HK-2 (cell line): Measurements from ENCODE around the gene CRB1.

ENCODE experiments used
- DNase-seq: peaks from one replicate; pipeline ENCODE4 v3.0.0-alpha.2; 2018; ENCODE audit not compliant: unreplicated experiment

The CRB1 gene

DNA sequence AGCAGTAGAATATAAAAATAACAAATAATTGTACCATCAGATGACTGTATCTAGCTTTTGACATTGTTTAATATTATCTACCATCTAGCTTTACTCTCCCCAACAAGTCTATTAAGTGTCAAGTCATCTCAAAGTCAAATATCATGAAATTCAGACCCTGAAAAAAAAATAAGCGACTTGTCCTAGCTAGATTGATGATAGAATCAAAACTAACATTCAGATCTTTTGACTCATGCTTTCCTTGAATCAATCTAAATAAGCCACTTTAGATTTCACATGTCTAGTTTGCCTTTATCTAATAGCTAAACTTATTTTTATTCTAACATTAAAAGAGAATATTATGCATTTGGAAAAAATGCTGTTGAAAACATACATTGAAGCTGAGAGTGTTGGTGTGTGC, 35.4 kb downstream of the CRB1 start:
- DNase-seq: no peak

DNA sequence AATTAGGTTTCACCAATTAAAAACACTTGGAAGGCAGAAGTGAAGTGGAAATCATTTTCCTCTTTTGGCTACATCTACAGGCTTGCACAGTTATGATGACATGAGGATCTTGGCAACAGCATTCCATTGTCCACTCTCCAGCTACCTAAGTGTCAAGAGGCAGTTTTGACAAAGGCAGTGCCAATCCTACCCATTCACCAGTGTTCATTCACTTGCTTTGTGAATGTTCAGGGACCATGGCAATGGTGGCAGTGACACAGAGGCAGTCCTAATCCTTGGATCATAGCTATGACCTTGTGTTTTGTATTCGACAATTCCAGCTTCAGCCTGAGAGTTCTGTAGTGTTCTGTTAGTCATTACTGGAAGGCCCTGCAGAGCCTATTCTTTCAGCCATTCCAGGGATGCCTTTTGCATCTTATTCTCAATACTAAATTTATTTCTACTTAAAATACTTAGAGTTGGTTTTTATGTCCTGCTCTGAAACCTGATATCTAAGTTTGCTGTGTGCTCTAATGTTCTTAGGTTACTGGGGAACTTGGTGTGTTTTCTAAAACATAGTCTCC, 36.7 kb downstream of the CRB1 start:
- no peak for DNase-seq

DNA sequence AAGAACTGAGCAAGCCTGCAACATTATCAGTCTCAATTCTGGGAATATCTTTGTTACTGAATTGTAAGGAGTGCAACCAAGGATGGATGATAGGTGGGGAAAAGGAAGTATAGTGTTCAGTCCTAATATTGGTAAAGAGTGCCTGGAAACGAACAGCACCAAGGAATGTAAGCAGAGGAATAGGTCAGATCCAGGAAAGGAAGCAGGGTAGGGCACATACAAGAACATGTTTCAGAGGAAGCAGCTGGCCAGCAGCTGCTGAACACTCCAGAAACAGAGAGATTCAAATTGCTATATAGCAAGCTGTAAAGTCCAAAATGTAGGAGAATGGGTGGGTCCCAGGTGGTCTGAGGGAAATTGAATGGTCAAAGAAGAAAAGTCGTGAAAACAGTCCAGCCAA, 37.9 kb downstream of the CRB1 start:
- DNase-seq: no peak

DNA sequence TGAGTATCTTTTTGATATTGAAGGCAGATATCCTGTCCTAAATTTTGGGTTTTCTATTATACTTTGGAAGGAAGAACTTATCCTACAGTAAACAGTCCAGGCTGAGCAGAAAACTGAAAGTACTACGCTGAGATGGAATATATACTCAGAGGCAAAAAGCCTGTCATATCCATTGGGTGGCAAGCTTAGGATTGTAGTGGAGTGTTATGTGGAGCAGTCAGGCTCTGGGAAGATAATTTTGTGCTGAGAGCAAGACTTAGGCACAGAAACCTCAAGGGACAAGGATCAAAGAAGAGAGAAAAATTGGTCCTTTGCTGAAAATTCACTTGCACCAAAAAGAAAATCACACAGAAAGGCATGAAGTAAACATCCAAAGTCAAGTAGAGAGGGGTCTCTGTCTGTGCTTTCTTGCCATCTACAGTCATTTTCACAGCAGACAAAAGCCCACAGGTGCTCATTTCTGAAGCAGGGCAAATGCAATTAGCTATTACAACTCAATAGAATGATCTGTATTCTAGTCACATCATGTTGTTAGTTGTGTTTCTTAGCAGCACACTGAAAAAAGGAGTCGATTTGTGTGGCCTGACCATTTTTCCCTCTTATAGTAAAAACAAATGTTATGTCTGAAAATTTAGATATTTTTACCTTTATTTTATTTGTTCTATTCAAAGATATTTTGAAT, 38.5 kb downstream of the CRB1 start:
- DNase-seq: no peak

DNA sequence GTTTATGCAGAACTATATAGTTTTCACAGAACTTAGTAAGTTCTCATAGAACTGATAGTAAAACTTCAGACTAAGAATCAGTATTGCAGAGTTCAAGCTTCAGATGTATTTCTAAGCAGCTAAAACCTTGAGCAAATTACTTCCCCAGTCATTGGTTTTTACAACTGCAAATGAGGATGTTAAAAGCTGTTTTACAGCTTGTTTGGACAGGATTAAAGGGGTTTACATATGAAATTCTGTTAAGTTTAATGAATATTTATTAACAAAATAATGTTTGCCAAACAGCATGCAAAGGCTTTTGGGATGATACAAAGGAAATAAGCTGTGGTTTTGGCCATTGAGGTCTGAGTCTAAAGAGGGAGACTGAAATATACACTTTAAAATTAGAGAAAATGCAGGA, 39.1 kb downstream of the CRB1 start:
- no peak for DNase-seq

DNA sequence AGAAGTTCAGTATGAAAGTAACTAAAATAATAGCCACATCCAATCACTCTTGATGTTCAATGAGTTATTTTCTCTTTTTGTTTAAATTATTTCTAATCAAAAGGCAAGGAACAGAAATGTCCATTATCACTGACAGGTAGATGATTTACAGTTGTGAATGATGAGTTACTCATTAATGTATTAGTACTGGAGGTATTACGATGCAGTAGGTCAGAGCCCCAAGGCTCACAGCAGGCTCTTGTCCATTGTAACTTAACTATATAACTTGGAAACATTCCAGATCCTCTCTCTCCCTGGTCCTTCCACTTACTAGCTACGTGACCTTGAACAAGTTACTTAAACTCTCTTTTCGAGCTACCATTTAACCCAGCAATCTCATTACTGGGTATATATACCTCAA, 39.5 kb downstream of the CRB1 start:
- DNase-seq: no peak

DNA sequence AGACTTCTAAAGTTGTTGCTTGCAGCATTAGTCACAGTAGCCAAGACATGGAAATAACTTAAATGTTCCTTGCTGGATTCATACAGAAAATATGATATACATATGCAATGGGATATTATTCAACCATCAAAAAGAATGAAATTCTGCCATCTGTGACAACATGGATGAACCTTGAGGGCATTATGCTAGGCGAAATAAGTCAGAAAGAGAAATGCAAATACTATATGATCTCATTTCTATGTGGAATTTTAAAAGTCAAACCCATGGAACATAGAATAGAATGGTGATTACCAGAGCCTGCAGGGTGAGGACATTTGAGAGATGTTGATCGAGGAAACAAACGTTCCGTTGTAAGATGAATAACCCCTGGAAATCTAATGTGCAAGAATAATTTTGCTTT, 43.0 kb downstream of the CRB1 start:
- DNase-seq: no peak

DNA sequence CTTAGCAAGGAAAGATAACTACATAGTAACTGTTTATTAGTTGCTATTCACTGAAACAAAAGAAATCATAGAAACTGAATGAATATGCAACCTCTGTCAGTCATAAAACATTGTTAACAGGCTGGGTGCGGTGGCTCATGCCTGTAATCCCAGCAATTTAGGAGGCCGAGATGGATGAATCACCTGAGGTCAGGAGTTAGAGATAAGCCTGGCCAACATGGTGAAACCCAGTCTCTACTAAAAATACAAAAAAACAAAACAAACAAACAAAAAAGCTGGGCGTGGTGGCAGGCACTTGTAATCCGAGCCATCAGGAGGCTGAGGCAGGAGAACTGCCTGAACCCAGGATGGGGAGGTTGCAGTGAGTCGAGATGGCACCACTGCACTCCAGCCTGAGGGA, 44.1 kb downstream of the CRB1 start:
- DNase-seq: no peak

DNA sequence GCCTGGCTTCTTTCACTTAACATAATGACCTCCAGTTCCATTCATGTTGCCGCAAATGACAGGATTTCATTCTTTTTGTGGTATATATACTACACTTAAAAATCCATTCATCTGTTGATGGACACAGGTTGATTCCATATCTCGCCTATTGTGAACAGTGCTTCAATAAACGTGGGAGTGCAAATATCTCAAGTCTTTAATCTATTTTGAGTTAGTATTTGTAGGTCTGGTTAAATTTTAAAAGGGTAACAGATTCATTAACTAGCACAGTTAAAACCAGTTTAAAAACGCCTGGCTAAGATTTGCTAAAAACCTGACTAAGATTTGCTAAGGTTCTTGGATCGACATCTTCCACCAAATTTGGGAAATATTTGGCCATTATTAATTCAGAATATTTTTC, 45.7 kb downstream of the CRB1 start:
- no peak for DNase-seq

DNA sequence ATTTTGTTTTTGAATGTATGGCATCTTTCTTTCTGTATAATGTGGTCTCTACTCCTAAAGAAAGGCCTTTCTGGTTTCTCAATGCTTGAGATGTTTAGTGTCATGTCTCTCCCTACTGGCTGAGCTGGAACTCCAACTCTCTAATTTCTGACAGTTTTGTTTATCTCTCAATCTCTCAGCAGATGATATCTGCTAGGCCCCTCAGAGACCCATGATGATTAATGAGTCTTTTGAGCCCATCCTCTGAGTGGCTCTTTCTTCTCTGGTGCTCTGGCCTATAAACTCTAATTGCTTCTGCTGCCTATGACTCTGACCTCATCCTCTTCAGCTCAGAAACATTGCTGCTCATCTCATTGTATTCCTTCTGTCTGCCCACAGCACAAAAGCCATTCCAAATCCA, 46.6 kb downstream of the CRB1 start:
- DNase-seq: no peak

DNA sequence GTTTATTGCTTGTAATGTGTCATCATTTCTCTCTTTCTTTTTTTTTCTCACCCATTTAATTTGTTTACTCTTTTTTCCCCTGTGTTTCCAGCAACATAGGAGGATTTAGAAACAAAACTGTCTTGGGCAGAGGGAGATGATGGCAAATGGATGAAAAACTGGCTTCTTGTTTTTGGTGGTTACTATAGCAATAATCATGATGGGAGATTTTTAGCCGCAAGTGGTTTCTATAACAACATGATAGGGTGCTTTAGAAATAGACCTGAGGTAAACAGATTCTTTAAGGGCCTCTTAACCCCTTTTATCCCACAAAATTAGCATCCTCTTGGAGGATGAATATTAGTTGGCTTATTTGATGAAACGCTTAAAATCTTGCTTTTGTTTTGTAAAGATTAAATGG, 51.6 kb downstream of the CRB1 start:
- no peak for DNase-seq

DNA sequence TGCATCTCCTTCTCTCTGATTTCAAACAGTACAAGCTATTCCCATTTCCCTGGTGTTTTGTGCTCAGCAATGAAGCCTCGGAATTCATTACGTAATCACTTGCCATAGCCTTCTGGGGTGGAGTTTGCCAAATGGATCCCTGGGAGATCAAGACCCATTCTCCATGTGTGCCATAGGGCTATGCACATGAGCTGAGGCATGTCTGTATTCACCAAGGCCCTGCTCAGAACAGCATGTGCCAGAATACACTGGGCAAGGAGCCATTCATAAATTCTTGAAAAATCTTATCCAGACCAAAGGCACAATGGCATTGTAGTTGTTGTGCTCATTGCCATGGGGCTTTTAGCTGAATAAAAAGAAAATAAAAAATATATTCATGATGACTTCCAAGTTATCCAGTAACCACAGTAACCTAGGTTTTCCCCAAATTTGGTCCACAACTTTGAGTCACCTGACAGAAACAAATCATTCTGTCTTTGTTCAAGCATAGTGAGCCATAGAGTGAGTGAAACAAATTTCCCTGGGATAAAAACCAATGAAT, 53.0 kb downstream of the CRB1 start:
- no peak for DNase-seq

DNA sequence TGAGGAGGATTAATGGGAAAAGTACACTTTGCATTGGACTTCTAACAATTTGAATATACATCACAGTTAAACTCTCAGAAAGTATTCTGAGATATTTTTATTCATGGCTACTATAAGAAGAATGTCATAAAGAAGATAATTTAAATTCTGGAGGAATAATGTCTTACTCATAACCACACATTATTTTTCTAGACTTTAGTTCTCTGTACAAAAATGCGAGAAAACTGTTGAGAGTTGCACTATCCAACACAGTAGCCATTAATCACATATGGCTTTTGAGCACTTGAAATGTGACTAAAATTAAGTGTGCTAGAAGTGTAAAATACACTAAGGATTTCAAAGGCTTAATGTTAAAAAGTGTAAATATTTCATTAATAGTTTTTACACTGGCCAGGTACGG, 53.8 kb downstream of the CRB1 start:
- DNase-seq: no peak

DNA sequence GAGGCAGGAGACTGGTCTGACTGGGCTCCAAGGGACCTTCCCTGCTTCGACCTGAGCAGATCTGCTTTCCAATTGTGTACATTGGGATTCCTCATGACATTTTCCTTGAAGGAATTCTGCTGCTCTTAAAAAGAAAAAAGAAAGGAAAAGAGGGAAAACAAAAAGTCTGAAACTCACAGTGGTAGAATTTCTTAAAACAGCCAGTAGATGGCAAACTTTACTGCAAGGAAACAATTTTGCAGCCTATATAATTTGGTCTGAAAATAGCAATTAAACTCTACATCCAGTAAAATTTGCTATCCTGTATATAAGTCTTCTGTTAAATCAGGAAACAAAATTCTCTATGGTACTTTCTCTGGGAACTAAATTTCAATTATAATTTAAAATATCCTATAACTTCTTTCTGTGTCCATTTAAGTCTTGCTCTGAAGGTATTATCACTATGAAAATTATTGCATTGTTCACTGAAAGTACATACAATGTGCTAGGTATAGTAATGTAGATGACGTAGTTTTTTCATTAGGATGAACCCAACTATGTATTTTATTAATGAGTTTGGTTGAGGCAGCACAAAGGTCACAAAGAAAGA, 59.8 kb downstream of the CRB1 start:
- DNase-seq: no peak

DNA sequence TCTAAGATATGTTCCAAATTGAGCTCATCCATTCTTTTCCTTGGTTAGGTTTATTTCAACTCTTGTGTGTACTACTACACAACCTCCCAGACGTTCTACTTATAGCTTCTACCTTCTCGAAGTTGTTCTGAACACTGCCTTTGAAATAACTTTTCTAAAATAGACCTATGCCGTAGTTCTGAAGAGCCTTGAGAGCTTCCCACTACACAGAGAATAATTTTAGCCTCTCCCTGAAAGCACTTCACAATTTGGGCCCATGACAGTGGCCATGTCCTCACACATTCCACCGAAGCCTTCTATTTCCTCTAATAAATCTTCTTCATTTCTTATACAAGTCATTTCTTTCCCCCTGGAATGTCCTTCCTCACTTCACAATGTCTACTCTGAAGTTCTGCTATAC, 62.2 kb downstream of the CRB1 start:
- no peak for DNase-seq

DNA sequence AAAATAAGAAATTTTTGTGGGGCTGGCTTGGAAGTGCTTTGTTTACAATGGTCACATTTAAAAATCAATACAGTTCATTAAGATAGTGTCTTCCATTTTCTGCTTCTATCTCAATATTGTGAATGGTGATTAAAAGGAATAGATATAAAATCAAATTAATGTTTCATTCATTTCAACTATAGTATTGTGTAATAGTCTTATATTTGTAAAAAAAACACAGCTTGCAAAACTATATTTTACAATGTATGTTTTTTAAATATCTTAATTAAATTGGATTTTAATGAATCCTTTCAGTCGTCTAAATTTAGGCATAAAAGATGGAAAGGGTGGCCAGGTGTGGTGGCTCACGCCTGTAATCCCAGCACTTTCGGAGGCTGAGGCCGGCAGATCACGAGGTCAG, 63.5 kb downstream of the CRB1 start:
- no peak for DNase-seq

DNA sequence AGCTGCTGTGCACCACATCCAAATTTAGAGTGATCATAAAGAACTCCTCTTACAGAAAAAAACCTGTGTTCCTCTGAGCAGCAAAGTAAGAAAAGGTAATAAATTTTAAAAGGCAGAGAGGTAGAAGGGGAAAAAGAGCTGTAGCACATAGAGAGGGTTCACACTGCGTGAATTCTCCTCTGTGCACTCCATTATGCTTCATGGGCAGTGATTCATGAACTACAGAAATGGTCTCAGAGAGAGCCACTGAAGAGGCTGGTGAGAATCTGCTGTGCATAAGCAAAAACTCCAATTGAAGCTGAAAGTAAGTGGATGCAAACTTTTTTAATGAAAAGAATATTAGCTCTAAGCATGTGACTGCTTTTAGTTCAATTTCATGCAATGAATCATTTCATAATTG, 65.0 kb downstream of the CRB1 start:
- no peak for DNase-seq

DNA sequence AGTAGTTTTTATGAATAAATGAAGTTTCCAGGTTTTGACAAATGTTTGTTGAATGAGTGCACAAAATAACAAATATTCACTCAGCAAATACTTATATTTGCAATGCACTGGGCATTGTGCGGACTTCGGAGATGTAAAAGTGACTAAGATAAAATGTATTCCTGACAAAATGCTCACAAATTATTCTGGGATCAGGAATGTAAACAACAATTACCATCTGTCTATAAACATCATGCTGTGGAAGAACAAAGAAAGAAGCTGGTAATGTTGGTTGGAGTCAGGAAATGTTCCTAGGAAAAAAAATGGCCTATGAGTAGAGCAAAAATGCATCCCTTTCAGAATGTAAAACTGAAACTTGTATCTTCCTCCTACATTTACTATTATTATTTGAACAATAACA, 68.5 kb downstream of the CRB1 start:
- no peak for DNase-seq

DNA sequence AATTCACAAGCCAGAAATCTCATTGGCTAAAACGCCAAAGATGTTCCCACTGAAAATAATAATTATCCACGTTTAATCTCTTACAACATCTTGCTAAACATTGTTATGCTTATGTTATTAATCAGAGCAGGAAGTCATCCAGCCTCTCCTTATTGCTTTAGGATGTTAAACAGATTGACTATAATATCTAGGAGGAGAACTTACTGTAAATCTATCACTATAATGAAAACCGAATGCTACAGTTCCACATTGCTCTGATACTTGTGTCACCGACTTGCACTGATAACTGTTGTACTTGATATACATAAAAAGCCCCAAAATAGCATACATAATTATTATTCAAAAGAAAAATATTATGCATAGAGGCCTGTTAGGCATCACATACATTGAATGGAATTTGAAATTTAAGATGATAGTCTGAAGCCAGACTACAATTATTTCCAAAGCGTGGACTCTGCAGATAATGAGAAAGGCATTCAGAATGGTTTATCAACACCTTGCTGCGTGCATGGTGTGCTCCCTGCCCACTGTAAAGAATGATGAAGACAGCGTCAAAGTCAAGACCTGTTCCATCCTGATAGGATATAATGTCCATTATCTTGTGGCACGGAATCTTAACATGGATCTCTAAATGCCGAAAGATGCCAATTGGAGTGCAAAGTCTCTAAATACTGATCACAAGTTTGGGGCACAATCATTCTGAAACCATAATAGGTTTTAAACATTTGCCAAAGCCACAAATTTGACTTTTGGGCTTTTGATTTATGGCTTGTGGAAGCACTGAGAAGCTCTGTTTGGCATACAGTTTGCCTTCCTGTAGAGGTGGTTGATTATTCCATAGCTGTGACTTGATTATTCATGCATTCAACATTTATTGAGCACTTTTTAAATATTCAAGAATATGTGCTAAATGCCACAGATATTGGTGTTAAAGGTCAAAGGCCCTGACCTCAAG, 71.3 kb downstream of the CRB1 start:
- no peak for DNase-seq

DNA sequence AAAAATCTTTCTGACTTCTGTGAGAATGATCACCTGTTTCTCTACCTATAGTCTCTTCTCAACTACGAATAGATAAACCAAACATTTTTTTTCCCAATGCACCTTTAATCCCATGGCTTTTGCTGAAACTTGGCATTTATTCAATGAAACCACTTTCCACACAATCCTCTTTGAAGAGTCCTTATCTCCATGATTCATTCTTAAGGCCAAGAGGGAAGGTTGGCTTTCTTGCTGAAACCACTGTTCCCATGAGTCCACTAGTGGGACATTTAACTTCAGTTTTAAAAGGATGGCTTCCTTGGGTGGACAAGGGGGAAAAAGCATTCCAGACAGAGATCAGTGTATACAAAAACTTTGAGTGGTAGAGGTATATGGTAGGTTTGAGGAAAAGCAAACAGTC, 73.6 kb downstream of the CRB1 start:
- no peak for DNase-seq

DNA sequence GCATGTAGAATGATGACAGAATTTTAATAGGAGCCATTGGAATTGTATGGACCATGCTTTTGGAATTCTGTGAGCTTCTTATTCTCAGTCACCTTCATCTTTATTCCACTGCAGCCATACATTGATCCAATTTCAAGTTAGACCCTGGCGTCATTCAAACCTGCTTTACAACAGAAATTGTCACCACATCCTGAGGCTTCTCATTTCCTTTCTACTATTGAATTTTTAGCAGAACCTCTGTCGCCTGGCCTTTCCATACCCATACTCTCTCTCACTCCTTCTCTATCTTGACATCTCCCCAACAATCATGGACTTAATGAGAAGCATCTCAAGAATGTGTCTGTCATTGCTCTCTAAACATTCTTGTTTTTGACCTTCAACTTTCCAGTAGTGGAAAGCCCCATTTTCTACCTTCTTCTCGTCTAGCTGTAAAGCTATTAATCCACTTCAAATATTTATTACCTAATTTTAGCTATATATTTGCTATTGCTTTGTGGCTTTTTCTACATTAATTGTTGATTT, 74.1 kb downstream of the CRB1 start:
- no peak for DNase-seq

DNA sequence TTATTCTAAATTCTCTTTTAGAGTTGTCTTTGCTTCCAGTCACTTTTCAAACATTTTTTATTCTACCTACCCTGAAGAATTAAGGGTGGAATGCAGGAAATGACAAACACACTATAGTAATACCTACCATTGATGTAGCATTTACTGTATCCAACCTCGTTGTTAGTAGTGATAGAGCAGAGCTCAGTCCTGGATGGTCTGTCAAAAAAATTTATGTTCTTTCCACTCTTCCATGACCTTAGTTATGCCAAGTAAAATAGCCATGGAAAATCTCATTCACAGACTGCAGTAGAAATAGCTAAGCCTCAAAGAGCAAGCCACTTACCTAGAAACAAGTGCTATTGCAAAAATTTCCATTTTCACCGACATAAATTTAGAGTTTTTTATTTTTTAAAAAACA, 74.6 kb downstream of the CRB1 start:
- DNase-seq: no peak
